ENCODE results near the gene WBP2. TPM values are rescaled to one million over a fixed set of nuclear protein-coding genes. Genes with fewer than 3 reads are reported as not detected.

Gene WBP2
- 52.1 TPM for total RNA-seq

GRCh38 chr17:75855310-75856061 lies at the start of gene WBP2:
Gene WBP2 (minus strand): TSS chr17:75855335. CDS start chr17:75855297, 38 bp downstream.

GRCh38 chr17:75896415-75897159 lies 41.5 kb upstream of the WBP2 start, which contains the start of gene TRIM65:
Gene TRIM65 (minus strand): TSS chr17:75896951. CDS start chr17:75896937, 14 bp downstream.

DNA sequence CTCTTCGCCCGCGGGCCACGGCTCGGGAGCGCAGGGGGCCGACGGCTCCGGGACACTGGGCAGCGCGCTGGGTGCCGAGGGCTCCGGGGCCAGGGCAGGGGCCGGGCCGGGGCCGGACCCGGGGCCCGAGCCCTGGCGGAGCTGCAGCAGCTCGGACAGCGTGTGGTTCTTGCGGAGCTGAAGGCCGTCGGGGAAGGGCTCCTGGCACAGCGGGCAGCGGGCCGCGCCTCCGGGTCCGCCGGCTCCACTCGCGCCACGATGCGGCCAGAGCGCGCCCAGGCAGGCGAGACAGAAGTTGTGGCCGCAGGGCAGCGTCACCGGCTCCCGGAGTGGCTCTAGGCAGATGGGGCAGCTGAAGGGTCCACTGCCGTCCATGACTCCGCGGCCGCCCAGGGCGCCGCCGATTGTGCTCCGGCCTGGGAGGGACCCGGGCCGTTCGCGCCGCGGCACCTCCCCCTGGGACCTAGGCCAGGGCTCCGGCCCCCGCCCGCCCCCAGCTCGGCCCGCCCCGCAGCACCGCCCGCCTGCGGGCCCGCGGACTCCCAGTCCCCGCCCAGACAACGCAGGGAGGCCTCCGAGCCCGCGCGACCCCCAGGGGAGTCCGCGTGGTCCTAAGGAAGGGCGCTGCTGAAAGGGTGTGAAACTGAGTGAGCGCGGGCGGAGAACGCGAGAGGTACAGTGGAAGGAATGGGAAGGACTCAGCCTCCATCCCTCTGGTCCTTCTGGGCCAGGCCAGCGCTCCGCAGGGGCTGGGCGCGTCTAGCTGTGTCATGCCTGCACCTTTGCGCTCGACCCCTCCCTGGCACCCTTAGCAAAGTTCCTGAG lies 23.3 kb upstream of the WBP2 start, which contains the start of gene TRIM47:
TRIM47 (minus strand) TSS at position 408 of the 825 bp plus-strand sequence; CDS start at position 375, 33 bp downstream.

DNA sequence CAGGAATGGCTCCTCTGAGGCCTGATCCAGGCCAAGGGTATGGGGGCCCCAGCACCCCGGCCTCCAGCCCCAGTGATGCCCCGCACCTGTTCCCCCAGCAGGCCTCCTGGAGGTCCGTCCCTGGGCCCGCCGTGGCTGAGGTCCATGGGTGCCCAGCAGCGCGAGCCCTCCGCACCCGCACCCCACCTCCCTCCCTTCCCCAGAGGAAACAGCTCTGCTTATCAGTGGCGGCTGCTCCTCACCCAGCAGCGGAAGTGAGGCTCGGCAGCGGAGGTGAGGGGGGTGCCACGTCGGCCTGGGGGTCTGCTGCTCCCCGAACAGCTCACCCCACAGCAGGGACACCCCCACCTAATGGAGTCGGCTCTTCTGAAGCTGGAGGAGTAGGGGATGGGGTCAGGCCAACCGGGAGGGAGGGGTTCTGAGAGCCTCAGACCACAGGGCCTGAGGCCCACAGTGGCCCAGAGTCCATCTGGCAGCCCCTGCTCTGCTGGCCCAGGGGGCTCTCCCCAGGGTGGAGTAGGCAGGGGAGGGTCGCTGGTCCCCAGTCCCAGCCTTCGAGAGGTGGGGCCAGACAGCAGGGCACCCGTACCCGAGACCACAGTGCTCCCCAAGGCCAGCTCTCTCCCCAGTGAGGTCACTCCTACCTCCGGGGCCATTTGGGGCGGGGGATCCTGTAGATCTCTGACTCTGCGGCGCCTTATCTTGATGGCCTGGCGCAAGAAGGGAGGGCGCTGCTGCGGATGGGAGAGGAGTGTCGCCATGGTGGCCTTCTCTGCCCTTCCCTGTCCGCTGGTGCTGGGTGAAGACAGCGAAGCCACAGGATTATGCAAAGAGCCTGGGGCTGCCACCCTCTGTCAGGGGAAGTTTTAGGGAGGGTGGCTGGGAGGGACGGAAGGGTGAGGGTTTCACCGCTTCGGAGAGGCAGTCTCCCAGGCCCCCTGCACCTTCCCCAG lies 11.3 kb downstream of the WBP2 start, which contains the start of gene UNC13D:
UNC13D (minus strand) TSS at position 828 of the 953 bp plus-strand sequence; CDS start at position 761, 67 bp downstream.

Other genes with a start within 250 kb of the WBP2 start
- gene SMIM5, start 221.9 kb downstream of the WBP2 start, total RNA-seq, result 1.4 TPM
- 15.0 TPM for gene RECQL5, start 188.2 kb downstream of the WBP2 start, total RNA-seq
- gene SAP30BP, start 188.0 kb downstream of the WBP2 start, total RNA-seq, result 52.1 TPM
- 4.4 TPM for gene ITGB4, start 133.9 kb downstream of the WBP2 start, total RNA-seq
- 8.5 TPM for gene GALK1, start 90.1 kb downstream of the WBP2 start, total RNA-seq
- gene UNK, start 70.5 kb downstream of the WBP2 start, total RNA-seq, result 31.1 TPM
- gene UNC13D, start 10.9 kb downstream of the WBP2 start, total RNA-seq, result 2.5 TPM
- gene TRIM47, start 23.2 kb upstream of the WBP2 start, total RNA-seq, result 15.2 TPM
- 10.6 TPM for gene TRIM65, start 41.6 kb upstream of the WBP2 start, total RNA-seq
- 37.4 TPM for gene MRPL38, start 49.5 kb upstream of the WBP2 start, total RNA-seq
- gene FBF1, start 85.7 kb upstream of the WBP2 start, total RNA-seq, result 22.8 TPM
- 93.2 TPM for gene ACOX1, start 123.8 kb upstream of the WBP2 start, total RNA-seq
- gene TEN1, start 123.9 kb upstream of the WBP2 start, total RNA-seq, result 8.8 TPM
- 2.8 TPM for gene CDK3, start 145.5 kb upstream of the WBP2 start, total RNA-seq
- gene EVPL, start 172.0 kb upstream of the WBP2 start, total RNA-seq, result under 0.01 TPM
- 19.8 TPM for gene SRP68, start 217.2 kb upstream of the WBP2 start, total RNA-seq
- not detected for gene GALR2, start 219.4 kb upstream of the WBP2 start, total RNA-seq
- not detected for gene ZACN, start 223.8 kb upstream of the WBP2 start, total RNA-seq
- gene EXOC7, start 248.5 kb upstream of the WBP2 start, total RNA-seq, result 105 TPM

Measured in diencephalon (tissue), 1 donor.